ENCODE data around the gene COL5A2. TPM values are rescaled to one million over a fixed set of nuclear protein-coding genes. Genes with fewer than 3 reads are reported as not detected.

COL5A2 gene
- total RNA-seq, 1 donor from 2014 or later = 7.4 TPM

- FAIRE-seq = no peak
- DNase-seq (ENCODE audit: low read depth) = no peak
- TF ChIP-seq, protein P1, sequence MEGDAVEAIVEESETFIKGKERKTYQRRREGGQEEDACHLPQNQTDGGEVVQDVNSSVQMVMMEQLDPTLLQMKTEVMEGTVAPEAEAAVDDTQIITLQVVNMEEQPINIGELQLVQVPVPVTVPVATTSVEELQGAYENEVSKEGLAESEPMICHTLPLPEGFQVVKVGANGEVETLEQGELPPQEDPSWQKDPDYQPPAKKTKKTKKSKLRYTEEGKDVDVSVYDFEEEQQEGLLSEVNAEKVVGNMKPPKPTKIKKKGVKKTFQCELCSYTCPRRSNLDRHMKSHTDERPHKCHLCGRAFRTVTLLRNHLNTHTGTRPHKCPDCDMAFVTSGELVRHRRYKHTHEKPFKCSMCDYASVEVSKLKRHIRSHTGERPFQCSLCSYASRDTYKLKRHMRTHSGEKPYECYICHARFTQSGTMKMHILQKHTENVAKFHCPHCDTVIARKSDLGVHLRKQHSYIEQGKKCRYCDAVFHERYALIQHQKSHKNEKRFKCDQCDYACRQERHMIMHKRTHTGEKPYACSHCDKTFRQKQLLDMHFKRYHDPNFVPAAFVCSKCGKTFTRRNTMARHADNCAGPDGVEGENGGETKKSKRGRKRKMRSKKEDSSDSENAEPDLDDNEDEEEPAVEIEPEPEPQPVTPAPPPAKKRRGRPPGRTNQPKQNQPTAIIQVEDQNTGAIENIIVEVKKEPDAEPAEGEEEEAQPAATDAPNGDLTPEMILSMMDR (IDR thresholded peaks at IDR 0.05; ENCODE audit: insufficient read depth, low read length, severe bottlenecking) = no peak
- H3K36me3 ChIP-seq (ENCODE audit: control insufficient read depth, insufficient read depth, low read length) = no peaks in the 10 kb centered on the region
- no peaks in the 10 kb centered on the region for H3K27me3 ChIP-seq (ENCODE audit: control insufficient read depth, insufficient read depth, low read length)
- no peak overlapping the region for H3K4me3 ChIP-seq (ENCODE audit: low read depth, low read length)
These were observed 17.0 kb downstream of the COL5A2 start for GRCh38 chr2:189162566-189162965.

DNA sequence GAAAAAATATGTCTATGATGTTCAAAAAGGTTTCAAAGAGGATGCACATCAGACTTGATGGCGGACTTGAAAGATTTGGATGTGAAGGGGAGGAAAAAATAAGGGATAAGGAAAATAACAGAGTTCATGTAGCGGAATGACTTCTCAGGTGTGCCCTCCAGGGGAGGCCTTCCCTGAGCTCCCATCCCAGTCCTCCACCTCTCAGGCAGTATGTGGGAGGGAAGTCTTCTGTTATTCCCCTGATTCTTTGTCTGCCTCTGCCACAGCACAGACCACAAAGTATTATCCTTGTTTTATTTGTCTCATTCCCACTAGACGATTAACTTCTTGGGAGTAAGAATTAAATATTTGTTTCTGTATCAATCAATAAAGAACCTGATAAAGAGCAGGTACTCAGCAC is 17.7 kb downstream of the COL5A2 start:
- H3K36me3 ChIP-seq (ENCODE audit: control insufficient read depth, insufficient read depth, low read length) = no peaks in the 10 kb centered on the region
- no peaks in the 10 kb centered on the region for H3K27me3 ChIP-seq (ENCODE audit: control insufficient read depth, insufficient read depth, low read length)
- H3K4me3 ChIP-seq (ENCODE audit: low read depth, low read length) = no peak overlapping the region
- DNase-seq (ENCODE audit: low read depth) (no peak), FAIRE-seq (no peak)
- TF ChIP-seq, protein P1 (IDR thresholded peaks at IDR 0.05; ENCODE audit: insufficient read depth, low read length, severe bottlenecking) = no peak

DNA sequence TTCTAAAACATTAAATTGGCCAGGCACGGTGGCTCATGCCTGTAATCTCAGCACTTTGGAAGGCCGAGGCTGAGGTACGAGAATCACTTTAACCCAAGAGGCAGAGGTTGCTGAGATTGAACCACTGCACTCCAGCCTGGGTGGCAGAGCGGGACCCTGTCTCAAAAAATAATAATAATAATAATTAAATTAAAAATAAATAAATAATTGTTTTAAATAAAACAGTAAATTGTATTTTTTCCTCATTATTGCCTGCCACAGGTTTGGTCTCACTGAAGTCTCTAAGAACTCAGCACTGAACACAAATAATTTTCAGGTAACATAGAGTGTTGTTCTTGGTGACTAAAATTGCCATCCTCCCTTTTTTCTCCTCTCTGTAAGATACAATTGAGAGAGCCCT is 19.8 kb downstream of the COL5A2 start:
- FAIRE-seq (no peak), DNase-seq (ENCODE audit: low read depth) (no peak)
- no peak overlapping the region for H3K4me3 ChIP-seq (ENCODE audit: low read depth, low read length)
- TF ChIP-seq, protein P1 (IDR thresholded peaks at IDR 0.05; ENCODE audit: insufficient read depth, low read length, severe bottlenecking) = no peak
- no peaks in the 10 kb centered on the region for H3K36me3 ChIP-seq (ENCODE audit: control insufficient read depth, insufficient read depth, low read length)
- H3K27me3 ChIP-seq (ENCODE audit: control insufficient read depth, insufficient read depth, low read length) = no peaks in the 10 kb centered on the region

- FAIRE-seq = no peak
These were observed 20.3 kb downstream of the COL5A2 start for GRCh38 chr2:189159273-189159672.

DNA sequence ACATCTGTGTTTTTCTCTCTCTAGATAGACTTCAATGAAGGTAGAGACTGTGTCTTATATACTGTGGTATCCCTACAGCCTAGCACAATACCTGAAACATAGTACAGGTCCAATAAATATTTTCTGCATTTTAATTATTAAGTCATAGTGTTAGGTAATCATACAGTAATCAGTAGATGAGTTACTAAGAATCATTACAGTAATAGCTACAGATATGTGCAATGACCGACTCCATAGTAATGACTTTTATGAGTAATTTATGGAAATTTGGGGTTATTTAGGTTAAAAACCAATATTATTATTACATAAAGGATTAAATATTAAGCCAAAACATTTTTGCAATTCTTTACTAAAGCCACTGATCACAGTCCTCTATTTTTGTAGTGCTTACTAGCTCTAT is 21.6 kb downstream of the COL5A2 start:
- FAIRE-seq (no peak), DNase-seq (ENCODE audit: low read depth) (no peak)
- no peak overlapping the region for H3K4me3 ChIP-seq (ENCODE audit: low read depth, low read length)
- H3K27me3 ChIP-seq (ENCODE audit: control insufficient read depth, insufficient read depth, low read length) = no peaks in the 10 kb centered on the region
- TF ChIP-seq, protein P1 (IDR thresholded peaks at IDR 0.05; ENCODE audit: insufficient read depth, low read length, severe bottlenecking) = no peak
- no peaks in the 10 kb centered on the region for H3K36me3 ChIP-seq (ENCODE audit: control insufficient read depth, insufficient read depth, low read length)

More at GRCh38 chr2:189159273-189159672, 20.3 kb downstream of the COL5A2 start:
- TF ChIP-seq, protein P1 (IDR thresholded peaks at IDR 0.05; ENCODE audit: insufficient read depth, low read length, severe bottlenecking) = no peak
- H3K4me3 ChIP-seq (ENCODE audit: low read depth, low read length) = no peak overlapping the region
- no peak for DNase-seq (ENCODE audit: low read depth)
- no peaks in the 10 kb centered on the region for H3K36me3 ChIP-seq (ENCODE audit: control insufficient read depth, insufficient read depth, low read length)
- no peaks in the 10 kb centered on the region for H3K27me3 ChIP-seq (ENCODE audit: control insufficient read depth, insufficient read depth, low read length)

- no peak overlapping the region for H3K4me3 ChIP-seq (ENCODE audit: low read depth, low read length)
- H3K36me3 ChIP-seq (ENCODE audit: control insufficient read depth, insufficient read depth, low read length) = no peaks in the 10 kb centered on the region
- TF ChIP-seq, protein P1 (IDR thresholded peaks at IDR 0.05; ENCODE audit: insufficient read depth, low read length, severe bottlenecking) = no peak
- DNase-seq (ENCODE audit: low read depth) = no peak
- FAIRE-seq = no peak
- H3K27me3 ChIP-seq (ENCODE audit: control insufficient read depth, insufficient read depth, low read length) = no peaks in the 10 kb centered on the region
These were observed 22.1 kb downstream of the COL5A2 start for GRCh38 chr2:189157456-189157855.
